HG02885 (cell line): ENCODE results near the gene AOPEP.
"Not testable (repeated sequence)": the region's sequence is repeated elsewhere in the genome, so short reads cannot be mapped to it uniquely, and the experiment has no call there.

ENCODE experiments used
- ATAC-seq: cut with Tn5 transposase; IDR thresholded peaks from one replicate; pipeline ENCODE4 v1.9.1; 2021; ENCODE audit warnings: mild to moderate bottlenecking; ENCODE audit not compliant: unreplicated experiment, poor library complexity

Gene AOPEP

GRCh38 chr9:95020644-95021043 is 294.1 kb downstream of the AOPEP start:
- ATAC-seq = not testable (repeated sequence)

- no peak for ATAC-seq
Measured at GRCh38 chr9:95021166-95021886, 294.8 kb downstream of the AOPEP start.

- no peak for ATAC-seq
Measured at GRCh38 chr9:95022657-95023056, 296.2 kb downstream of the AOPEP start.

GRCh38 chr9:95023217-95024003 is 296.9 kb downstream of the AOPEP start:
- no peak for ATAC-seq

- ATAC-seq = no peak
Measured at GRCh38 chr9:95024097-95024671, 297.7 kb downstream of the AOPEP start.

GRCh38 chr9:95025213-95026147 is 299.0 kb downstream of the AOPEP start:
- no peak for ATAC-seq

- no peak for ATAC-seq
Measured at GRCh38 chr9:95026148-95026524, 299.6 kb downstream of the AOPEP start.

- ATAC-seq = no peak
Measured at GRCh38 chr9:95027914-95028852, 301.7 kb downstream of the AOPEP start.

- no peak for ATAC-seq
Measured at GRCh38 chr9:95028853-95029219, 302.3 kb downstream of the AOPEP start.

GRCh38 chr9:95029288-95029687 is 302.8 kb downstream of the AOPEP start:
- ATAC-seq = no peak

GRCh38 chr9:95029720-95030119 is 303.2 kb downstream of the AOPEP start:
- no peak for ATAC-seq

- no peak for ATAC-seq
Measured at GRCh38 chr9:95030344-95030743, 303.8 kb downstream of the AOPEP start.

GRCh38 chr9:95030920-95031642 is 304.6 kb downstream of the AOPEP start:
- ATAC-seq = no peak

- no peak for ATAC-seq
Measured at GRCh38 chr9:95031711-95032461, 305.4 kb downstream of the AOPEP start.

- ATAC-seq = no peak
Measured at GRCh38 chr9:95032580-95033341, 306.3 kb downstream of the AOPEP start.

GRCh38 chr9:95035846-95036245 is 309.3 kb downstream of the AOPEP start:
- no peak for ATAC-seq

GRCh38 chr9:95036676-95037075 is 310.2 kb downstream of the AOPEP start:
- no peak for ATAC-seq
